Adrenal gland (tissue), 5 donors: ENCODE data around the gene NSUN4.

Experiments
- CTCF ChIP-seq, 6 experiments: fragments of 450-650 bp in 4 of 6; fragments of 200-600 bp in 2 of 6; sonication (generic) in 1 of 6; IDR thresholded peaks; 1 replicate in 5 of 6; 2 replicates in 1 of 6; pipeline versions ENCODE4 v1.5.1 to v1.8.0; 2016 to 2021; ENCODE audit warnings: antibody characterized with exemption in 6 of 6, mild to moderate bottlenecking in 2 of 6, moderate library complexity in 1 of 6
- POLR2A ChIP-seq, 2 donors: fragments of 450-650 bp; IDR thresholded peaks; one replicate each; pipeline ENCODE4 v1.6.1; 2017; ENCODE audit warnings: antibody characterized with exemption in 2 of 2, mild to moderate bottlenecking in 2 of 2, moderate library complexity in 1 of 2
- donor health status: DM: no; HTN: no; CAD: no.

- TF ChIP-seq POLR2A (IDR thresholded peaks at IDR 0.05) (no peak), CTCF (IDR thresholded peaks at IDR 0.05) (no peak)
Measured at GRCh38 chr1:46404482-46405196, 64.0 kb downstream of the NSUN4 start.
